ENCODE measurements around the gene SPATA6.

The SPATA6 gene

GRCh38 chr1:48249868-48250267 lies 222.1 kb downstream of the SPATA6 start:
- no peak overlapping the region for H3K4me3 ChIP-seq (ENCODE audit: low read depth, low read length)
- TF ChIP-seq POLR2A (IDR thresholded peaks at IDR 0.05; ENCODE audit: extremely low read depth, insufficient read length) (no peak), MAX (IDR thresholded peaks at IDR 0.05; ENCODE audit: low read depth, low read length) (no peak), CTCF (IDR thresholded peaks at IDR 0.05; ENCODE audit: low read depth, low read length) (no peak), MYC (IDR thresholded peaks at IDR 0.05; ENCODE audit: low read depth, low read length) (no peak)
- DNase-seq (ENCODE audit: low read depth), result no peak

- TF ChIP-seq MAX (IDR thresholded peaks at IDR 0.05; ENCODE audit: low read depth, low read length), result no peak
- TF ChIP-seq MYC (IDR thresholded peaks at IDR 0.05; ENCODE audit: low read depth, low read length), result no peak
- H3K4me3 ChIP-seq (ENCODE audit: low read depth, low read length), result no peak overlapping the region
- DNase-seq (ENCODE audit: low read depth), result no peak
These were observed 223.6 kb downstream of the SPATA6 start for GRCh38 chr1:48248356-48248755.

GRCh38 chr1:48246727-48247126 lies 225.3 kb downstream of the SPATA6 start:
- TF ChIP-seq MAX (IDR thresholded peaks at IDR 0.05; ENCODE audit: low read depth, low read length) (no peak), MYC (IDR thresholded peaks at IDR 0.05; ENCODE audit: low read depth, low read length) (no peak), CTCF (IDR thresholded peaks at IDR 0.05; ENCODE audit: low read depth, low read length) (no peak), POLR2A (IDR thresholded peaks at IDR 0.05; ENCODE audit: extremely low read depth, insufficient read length) (no peak)
- DNase-seq (ENCODE audit: low read depth), result no peak
- H3K4me3 ChIP-seq (ENCODE audit: low read depth, low read length), result no peak overlapping the region
